HG03095 (cell line): ENCODE results near the gene HPS4.

Experiments used
- ATAC-seq: cut with Tn5 transposase; IDR thresholded peaks from one replicate; pipeline ENCODE4 v1.9.1; 2021; ENCODE audit warnings: moderate library complexity; ENCODE audit not compliant: unreplicated experiment

Gene HPS4

GRCh38 chr22:26499188-26499703 is 15.7 kb upstream of the HPS4 start:
- no peak for ATAC-seq

- no peak for ATAC-seq
These were observed 12.9 kb upstream of the HPS4 start for GRCh38 chr22:26496456-26496855.

GRCh38 chr22:26494506-26494905 is 10.9 kb upstream of the HPS4 start:
- no peak for ATAC-seq

- no peak for ATAC-seq
These were observed 8.6 kb upstream of the HPS4 start for GRCh38 chr22:26492220-26492619.

- no peak for ATAC-seq
These were observed 6.0 kb upstream of the HPS4 start for GRCh38 chr22:26489447-26490036.

GRCh38 chr22:26487996-26488395 is 4.4 kb upstream of the HPS4 start:
- ATAC-seq, result no peak

- no peak for ATAC-seq
These were observed 2.8 kb upstream of the HPS4 start for GRCh38 chr22:26486394-26486793.

- ATAC-seq, result no peak
These were observed 2.3 kb upstream of the HPS4 start for GRCh38 chr22:26485806-26486390.

GRCh38 chr22:26485013-26485412 is 1.4 kb upstream of the HPS4 start:
- ATAC-seq, result no peak

GRCh38 chr22:26484360-26484706 is 750 bp upstream of the HPS4 start:
- no peak for ATAC-seq

- ATAC-seq, result peak; percentile 2
These were observed 542 bp downstream of the HPS4 start for GRCh38 chr22:26483043-26483438.

GRCh38 chr22:26482161-26482560 is 1.4 kb downstream of the HPS4 start:
- no peak for ATAC-seq

- no peak for ATAC-seq
These were observed 1.9 kb downstream of the HPS4 start for GRCh38 chr22:26481694-26482093.

- no peak for ATAC-seq
These were observed 2.4 kb downstream of the HPS4 start for GRCh38 chr22:26481112-26481693.

GRCh38 chr22:26480611-26480932 is 3.0 kb downstream of the HPS4 start:
- ATAC-seq, result no peak

GRCh38 chr22:26479792-26480610 is 3.6 kb downstream of the HPS4 start:
- ATAC-seq, result no peak

GRCh38 chr22:26479043-26479791 is 4.4 kb downstream of the HPS4 start:
- no peak for ATAC-seq

GRCh38 chr22:26477341-26477731 is 6.2 kb downstream of the HPS4 start:
- no peak for ATAC-seq

GRCh38 chr22:26476705-26477340 is 6.8 kb downstream of the HPS4 start:
- ATAC-seq, result no peak

- ATAC-seq, result no peak
These were observed 8.9 kb downstream of the HPS4 start for GRCh38 chr22:26474682-26475081.

GRCh38 chr22:26471522-26471921 is 12.1 kb downstream of the HPS4 start:
- ATAC-seq, result no peak
